ENCODE measurements around the gene SLC25A19.

The SLC25A19 gene

DNA sequence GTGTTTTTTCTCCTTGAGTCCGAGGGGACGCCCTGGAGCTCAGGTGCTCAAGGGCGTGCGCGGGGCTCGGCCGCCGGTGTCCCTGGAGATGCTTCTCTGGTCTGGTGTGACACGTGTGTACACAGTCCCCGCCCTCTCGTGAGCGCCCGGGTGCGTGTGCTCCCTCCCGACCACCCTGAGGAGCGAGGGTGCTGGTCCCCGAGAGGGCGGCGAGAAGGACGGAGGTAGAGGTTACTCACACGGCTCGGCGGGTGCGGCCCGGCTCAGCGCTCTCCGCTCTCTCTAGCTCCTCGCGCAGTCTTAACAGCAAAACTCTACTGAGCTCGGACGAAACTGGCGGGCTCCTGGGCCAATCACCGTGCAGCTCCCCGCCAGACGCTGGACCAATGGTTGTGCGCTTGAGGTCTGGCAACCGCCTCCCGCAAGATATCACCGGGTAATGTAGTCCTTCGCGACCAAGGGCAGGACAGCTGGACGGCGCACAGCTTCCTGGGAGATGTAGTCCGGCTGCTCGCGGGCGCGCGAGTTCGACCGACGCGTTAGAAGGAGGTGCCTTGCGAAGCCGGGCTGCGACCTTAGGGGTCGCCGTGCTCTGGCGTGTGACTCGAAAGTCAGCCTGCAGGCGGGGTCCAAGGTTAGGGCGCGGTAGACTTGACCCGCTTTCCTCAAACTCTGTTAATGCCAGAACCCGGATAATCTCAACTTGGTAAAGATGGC is at the start of gene SLC25A19:
Gene SLC25A19, minus strand, starts transcription at position 319 of the 717 bp plus-strand sequence. CDS start 2,669 bp downstream, outside the sequence.
- peak; percentile 98 for DNase-seq (ENCODE audit: low read depth)

DNA sequence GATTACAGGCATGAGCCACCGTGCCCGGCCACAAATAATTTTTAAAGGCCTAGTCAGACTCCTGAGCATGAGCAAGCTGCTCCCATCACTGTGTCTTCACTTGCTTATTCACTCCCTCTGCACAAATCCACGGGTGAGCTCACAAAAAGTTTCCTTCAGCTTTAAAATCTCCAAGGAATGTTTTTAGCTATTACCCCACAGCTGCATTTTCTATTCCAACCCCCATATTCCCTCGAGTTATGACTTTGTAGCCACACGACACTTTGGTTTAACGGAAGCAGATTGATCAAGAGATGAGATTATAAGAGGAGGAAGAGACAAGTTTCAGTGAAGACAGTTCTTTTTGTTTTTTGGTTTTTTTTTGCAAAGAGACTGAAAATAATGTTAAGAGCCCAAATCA is 49.1 kb upstream of the SLC25A19 start:
- peak; percentile 73 for DNase-seq (ENCODE audit: low read depth)

DNA sequence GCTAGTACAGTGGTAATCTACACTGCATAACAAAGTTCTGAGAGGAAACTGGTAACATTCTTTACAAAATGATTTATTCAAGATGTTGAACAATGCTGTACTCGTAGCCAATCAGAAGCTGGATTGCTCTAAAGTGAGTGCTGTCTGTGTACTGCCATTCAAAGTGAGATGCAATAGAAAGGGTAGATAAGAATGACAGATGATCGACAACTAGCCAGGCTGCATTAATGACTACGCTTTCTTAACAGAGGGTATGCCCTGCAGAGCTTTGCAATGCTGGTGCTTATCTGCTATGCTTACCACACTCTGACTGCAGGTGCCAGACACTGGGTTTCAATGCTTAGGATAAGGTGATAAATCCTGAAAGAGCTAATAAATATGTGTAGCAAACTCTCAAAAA is 46.1 kb upstream of the SLC25A19 start:
- DNase-seq (ENCODE audit: low read depth), result peak; percentile 70

- DNase-seq (ENCODE audit: low read depth), result no peak
These were observed 45.5 kb upstream of the SLC25A19 start for GRCh38 chr17:75334723-75335122.

DNA sequence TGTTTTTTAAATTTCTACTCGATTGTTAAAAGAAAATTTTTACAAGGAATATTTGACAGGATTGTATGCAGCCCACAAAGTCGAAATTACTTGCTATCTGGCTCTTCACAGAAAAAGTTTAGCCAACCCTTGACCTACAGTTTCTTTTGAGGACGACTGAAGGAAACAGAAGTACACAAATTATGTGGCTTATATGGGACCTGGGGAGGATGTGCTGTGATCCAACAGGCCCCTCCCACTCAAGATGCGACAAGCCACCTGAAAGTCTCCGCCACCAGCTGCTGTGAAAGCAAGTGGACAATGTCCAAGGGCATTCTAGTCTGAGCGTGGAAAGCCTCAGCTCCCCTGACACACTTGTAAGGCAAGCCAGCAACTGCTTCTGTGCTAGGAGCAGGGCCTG is 42.4 kb upstream of the SLC25A19 start:
- no peak for DNase-seq (ENCODE audit: low read depth)

GRCh38 chr17:75327757-75328156 is 38.5 kb upstream of the SLC25A19 start:
- no peak for DNase-seq (ENCODE audit: low read depth)

GRCh38 chr17:75326226-75326848 is 37.1 kb upstream of the SLC25A19 start:
- DNase-seq (ENCODE audit: low read depth), result peak; percentile 36

GRCh38 chr17:75325827-75326225 is 36.6 kb upstream of the SLC25A19 start:
- DNase-seq (ENCODE audit: low read depth), result peak; percentile 41

DNA sequence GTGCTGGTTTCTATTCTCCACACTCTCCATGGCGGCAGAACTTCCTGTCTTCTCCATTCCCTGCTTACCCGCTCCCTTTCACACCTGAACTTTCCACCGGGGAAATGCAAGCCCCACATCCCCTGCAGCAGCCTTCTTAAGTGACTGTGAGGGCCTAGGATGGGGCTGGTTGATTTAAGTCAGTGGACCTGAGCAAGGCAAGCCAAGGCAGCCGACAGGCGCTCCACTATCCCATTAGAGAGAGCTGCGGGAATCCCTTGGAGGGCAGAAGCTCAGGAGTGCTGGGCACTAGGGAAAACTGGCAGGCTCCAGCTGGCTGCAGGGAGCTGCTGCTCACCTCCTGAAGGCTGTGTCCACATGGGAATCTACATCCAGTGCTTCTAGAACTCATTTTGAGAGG is 36.1 kb upstream of the SLC25A19 start:
- no peak for DNase-seq (ENCODE audit: low read depth)

- no peak for DNase-seq (ENCODE audit: low read depth)
These were observed 32.3 kb upstream of the SLC25A19 start for GRCh38 chr17:75321506-75321905.

DNA sequence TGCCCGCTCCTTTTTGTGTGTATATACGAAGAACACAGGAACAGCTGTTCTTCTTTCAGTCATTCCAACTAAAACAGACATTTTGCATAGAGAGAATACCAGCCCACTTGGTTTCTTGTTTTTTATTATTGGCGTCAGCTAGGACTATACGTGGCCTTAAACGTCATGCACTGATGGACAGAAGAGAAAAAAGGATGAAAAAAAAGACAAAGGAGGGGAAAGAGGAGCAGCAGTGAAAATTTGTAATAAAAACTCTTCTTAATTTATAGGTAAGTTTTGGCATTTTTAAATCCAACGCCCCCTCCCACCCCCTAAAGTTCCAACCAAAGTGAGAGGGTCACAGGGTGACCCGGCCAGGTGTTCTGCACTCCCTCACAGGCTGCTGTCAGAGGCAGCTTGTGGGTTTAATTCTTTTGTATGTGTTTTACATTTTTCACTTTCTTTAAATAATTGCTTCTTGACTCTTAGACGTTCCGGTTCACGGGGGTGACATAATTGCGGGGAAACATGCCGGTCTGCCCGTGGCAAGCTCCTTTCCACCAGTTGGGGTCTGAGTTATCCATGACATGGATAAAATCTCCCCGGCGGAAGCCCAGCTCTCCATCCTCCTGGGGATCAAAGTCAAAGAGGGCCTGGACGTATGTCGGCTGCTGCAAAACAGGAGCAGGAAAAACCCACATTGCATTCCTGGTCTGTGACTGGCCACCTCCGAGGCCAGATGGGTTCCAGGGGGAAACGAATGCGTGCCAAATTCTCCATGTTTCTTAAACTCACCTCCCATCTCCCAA is 30.9 kb upstream of the SLC25A19 start:
- DNase-seq (ENCODE audit: low read depth), result peak; percentile 58

- no peak for DNase-seq (ENCODE audit: low read depth)
These were observed 29.5 kb upstream of the SLC25A19 start for GRCh38 chr17:75318615-75319222.

- DNase-seq (ENCODE audit: low read depth), result no peak
These were observed 29.0 kb upstream of the SLC25A19 start for GRCh38 chr17:75318211-75318610.

DNA sequence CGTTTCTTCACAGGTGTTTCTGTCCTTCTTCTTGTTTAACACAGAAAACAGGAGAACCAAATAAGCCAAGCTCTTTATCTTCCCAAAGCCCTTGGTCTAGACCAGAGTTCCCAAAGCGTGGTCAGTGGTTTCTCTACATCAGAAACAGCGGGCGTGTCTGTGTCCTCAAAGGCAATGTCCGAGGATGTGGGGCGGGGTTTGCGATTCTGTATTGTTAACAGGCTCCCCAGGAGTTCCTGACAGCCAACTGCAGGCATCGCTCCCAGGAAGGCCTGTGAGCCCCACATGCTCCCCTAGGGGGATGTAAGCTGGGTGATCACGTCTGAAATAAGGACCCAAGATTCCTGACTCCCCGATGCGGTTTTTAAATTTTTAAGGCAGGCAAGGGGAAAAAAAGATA is 28.4 kb upstream of the SLC25A19 start:
- no peak for DNase-seq (ENCODE audit: low read depth)

GRCh38 chr17:75316253-75316652 is 27.0 kb upstream of the SLC25A19 start:
- no peak for DNase-seq (ENCODE audit: low read depth)

GRCh38 chr17:75315541-75316243 is 26.5 kb upstream of the SLC25A19 start:
- peak; percentile 48 for DNase-seq (ENCODE audit: low read depth)

- peak; percentile 19 for DNase-seq (ENCODE audit: low read depth)
These were observed 24.8 kb upstream of the SLC25A19 start for GRCh38 chr17:75313941-75314551.

- no peak for DNase-seq (ENCODE audit: low read depth)
These were observed 19.7 kb upstream of the SLC25A19 start for GRCh38 chr17:75308732-75309629.

- DNase-seq (ENCODE audit: low read depth), result no peak
These were observed 18.9 kb upstream of the SLC25A19 start for GRCh38 chr17:75307957-75308731.
